ENCODE measurements around the gene PPFIA4.

DNA sequence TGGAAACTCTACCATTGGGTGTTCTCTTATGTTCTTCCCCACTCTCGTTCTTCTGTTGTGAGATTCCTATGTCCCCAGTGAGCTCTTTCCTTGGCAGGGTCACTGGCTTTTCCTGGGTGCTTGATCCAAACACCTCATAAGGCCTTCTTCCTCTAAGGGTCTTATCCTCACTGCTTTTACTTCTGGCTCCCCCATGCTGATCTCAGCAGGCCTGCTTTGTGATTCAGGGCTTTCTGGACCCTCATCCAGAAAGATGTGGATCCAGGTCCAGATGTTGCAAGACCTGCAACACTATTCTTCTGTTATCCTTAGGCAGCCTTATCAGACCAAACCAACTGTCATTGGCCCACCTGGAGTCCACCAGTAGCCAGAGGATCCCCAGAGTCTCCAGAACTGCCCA, 70.7 kb downstream of the PPFIA4 start:
- no peak for TF ChIP-seq POLR2A (IDR thresholded peaks at IDR 0.05; ENCODE audit: low read depth, low read length)
- TF ChIP-seq, protein P1, sequence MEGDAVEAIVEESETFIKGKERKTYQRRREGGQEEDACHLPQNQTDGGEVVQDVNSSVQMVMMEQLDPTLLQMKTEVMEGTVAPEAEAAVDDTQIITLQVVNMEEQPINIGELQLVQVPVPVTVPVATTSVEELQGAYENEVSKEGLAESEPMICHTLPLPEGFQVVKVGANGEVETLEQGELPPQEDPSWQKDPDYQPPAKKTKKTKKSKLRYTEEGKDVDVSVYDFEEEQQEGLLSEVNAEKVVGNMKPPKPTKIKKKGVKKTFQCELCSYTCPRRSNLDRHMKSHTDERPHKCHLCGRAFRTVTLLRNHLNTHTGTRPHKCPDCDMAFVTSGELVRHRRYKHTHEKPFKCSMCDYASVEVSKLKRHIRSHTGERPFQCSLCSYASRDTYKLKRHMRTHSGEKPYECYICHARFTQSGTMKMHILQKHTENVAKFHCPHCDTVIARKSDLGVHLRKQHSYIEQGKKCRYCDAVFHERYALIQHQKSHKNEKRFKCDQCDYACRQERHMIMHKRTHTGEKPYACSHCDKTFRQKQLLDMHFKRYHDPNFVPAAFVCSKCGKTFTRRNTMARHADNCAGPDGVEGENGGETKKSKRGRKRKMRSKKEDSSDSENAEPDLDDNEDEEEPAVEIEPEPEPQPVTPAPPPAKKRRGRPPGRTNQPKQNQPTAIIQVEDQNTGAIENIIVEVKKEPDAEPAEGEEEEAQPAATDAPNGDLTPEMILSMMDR (IDR thresholded peaks at IDR 0.05; ENCODE audit: extremely low read depth in 1 of 2, insufficient read depth in 1 of 2, low read depth in 1 of 2, low read length in 2 of 2): no peak
- TF ChIP-seq MYC (IDR thresholded peaks at IDR 0.05; ENCODE audit: low read depth, low read length): no peak
- TF ChIP-seq POLR2AphosphoS5 (IDR thresholded peaks at IDR 0.05; ENCODE audit: insufficient read depth, low read depth, low read length): no peak
- no peak for TF ChIP-seq JUN (IDR thresholded peaks at IDR 0.05; ENCODE audit: borderline replicate concordance, insufficient read depth, insufficient read length, low read depth)
- no peak for TF ChIP-seq EZH2 (IDR thresholded peaks at IDR 0.05; ENCODE audit: borderline replicate concordance, low read depth, low read length, severe bottlenecking)
- TF ChIP-seq, protein P2, sequence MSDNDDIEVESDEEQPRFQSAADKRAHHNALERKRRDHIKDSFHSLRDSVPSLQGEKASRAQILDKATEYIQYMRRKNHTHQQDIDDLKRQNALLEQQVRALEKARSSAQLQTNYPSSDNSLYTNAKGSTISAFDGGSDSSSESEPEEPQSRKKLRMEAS (IDR thresholded peaks at IDR 0.05; ENCODE audit: insufficient read depth, insufficient read length): no peak
- no peak for TF ChIP-seq FOS (IDR thresholded peaks at IDR 0.05; ENCODE audit: borderline replicate concordance, insufficient read depth, low read length)

Measured in endothelial cell of umbilical vein (primary cell).